Fibroblast of pulmonary artery (primary cell): ENCODE data around the gene FSIP1.

Experiments used
- DNase-seq: peaks from one replicate; pipeline ENCODE4 v3.0.0-alpha.2; 2010; ENCODE audit warnings: low read depth
- H3K4me3 ChIP-seq: replicated peaks from 2 replicates; pipeline ENCODE4 v1.5.1; 2011; ENCODE audit warnings: low read depth, mild to moderate bottlenecking, control low read depth, low read length, moderate library complexity
- CTCF ChIP-seq: IDR thresholded peaks from 2 replicates; pipeline ENCODE4 v1.5.1; 2011; ENCODE audit warnings: mild to moderate bottlenecking, control low read depth, low read length, inconsistent platforms; ENCODE audit errors: missing control alignments

Gene FSIP1

DNA sequence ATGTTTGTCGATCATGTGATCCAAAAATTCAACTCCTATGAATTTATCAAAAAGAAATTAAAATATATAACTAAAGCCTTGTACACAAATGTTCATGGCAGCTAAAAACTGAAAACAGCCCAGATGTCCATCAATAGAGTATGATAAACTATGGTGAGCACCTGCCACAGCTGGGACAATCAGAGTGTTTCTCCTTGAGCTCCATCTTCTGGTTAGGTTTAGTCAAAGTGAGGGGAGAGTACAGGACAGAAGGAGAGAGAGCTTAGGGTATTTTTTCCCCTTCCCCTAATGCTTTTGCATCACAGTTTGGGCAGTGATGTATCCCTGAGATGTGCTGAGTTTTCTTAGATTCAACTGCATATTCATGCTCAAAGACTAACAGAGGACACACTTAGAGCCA lies 65.5 kb downstream of the FSIP1 start:
- DNase-seq, result no peak
- TF ChIP-seq CTCF, result no peak
- H3K4me3 ChIP-seq, result no peak overlapping the region

DNA sequence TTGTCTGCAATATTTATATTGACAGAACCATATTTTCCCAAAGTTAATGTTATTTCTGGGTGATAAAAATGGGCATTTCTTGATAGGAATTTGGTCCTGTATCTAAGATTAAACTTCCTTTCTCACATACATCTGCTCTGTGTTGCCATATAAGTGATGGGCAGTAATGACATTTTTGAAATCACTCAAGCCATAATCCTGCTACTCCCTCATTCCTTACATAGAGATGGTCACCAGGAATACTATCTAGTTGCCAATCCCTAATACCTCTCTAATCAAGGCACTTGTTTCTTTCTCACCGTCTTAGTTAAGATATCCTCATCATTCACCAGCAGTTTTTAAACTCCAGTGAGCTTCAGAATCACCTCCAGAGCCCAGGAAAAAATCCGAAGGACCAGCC lies 68.4 kb downstream of the FSIP1 start:
- no peak for TF ChIP-seq CTCF
- H3K4me3 ChIP-seq, result no peak overlapping the region
- DNase-seq, result no peak

GRCh38 chr15:39713846-39714245 lies 68.8 kb downstream of the FSIP1 start:
- DNase-seq, result no peak
- no peak overlapping the region for H3K4me3 ChIP-seq
- no peak for TF ChIP-seq CTCF

DNA sequence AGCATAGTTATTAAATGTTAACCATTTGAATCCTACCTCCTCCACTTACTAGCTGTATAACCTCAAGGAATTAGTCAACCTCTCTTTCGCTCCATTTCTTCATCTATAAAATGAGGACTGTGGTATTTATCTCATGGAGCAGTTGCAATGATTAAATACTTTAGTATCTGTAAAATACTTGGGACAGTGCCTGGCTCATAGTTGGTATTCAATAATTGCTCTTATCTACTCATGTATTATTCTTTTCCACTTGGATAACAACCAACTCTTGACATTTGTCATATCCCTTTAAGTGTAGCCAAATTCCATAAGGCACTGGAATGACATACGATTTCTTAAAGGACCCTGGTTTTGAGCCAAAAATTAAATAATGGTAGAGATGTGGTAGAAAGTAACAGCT lies 72.0 kb downstream of the FSIP1 start:
- H3K4me3 ChIP-seq, result no peak overlapping the region
- no peak for TF ChIP-seq CTCF
- DNase-seq, result peak; percentile 42

DNA sequence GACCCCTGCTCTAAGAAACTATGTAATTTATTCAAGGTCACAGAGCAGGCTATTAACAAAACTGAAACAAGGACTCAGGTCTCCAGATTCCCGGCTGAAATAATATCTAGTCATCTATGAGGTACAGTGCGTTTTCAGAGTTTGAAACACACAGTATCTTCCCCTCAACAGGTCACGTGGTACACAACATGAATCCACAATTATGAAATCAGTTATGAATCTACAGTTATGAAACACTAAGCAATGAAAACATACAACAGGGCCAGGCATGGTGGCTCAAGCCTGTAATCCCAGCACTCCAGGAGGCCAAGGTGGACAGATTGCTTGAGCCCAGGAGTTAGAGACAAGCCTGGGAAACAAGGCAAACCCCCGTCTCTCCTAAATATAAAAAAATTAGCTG lies 72.7 kb downstream of the FSIP1 start:
- TF ChIP-seq CTCF, result no peak
- no peak overlapping the region for H3K4me3 ChIP-seq
- DNase-seq, result no peak

DNA sequence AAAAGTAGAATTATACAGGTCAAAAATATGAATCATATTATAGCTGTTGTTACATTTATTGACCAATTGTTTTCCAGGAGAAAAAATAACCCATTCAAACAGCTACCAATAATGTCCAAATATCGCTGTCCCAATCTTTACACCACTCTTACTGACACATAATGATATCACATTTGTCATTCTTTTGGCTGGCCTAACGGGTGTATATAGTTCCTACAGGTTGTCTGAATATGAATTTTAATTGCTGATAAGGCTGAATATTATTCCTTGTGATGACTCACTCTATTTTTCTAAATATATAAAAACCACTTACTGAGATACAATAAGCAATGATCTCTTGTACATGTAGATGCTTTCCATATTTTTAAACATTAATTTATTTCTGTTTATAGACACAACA lies 76.4 kb downstream of the FSIP1 start:
- H3K4me3 ChIP-seq, result no peak overlapping the region
- no peak for DNase-seq
- TF ChIP-seq CTCF, result no peak

GRCh38 chr15:39704689-39705088 lies 78.0 kb downstream of the FSIP1 start:
- TF ChIP-seq CTCF, result no peak
- peak; percentile 84 for DNase-seq
- no peak overlapping the region for H3K4me3 ChIP-seq
